Measurements from ENCODE around the gene BEAN1. TPM values are rescaled to one million over a fixed set of nuclear protein-coding genes. Genes with fewer than 3 reads are reported as not detected.

The BEAN1 gene
- polyA plus RNA-seq, 3 donors: 0.12 to 0.81 TPM; not detected in 1

- no peak overlapping the region for H2AFZ ChIP-seq (ENCODE audit: insufficient read depth, low read depth, low read length, poor library complexity, severe bottlenecking)
- no peaks in the 10 kb centered on the region for H4K20me1 ChIP-seq (ENCODE audit: insufficient read depth, low read length)
- no peaks in the 10 kb centered on the region for H3K79me2 ChIP-seq (ENCODE audit: insufficient read depth, low read length)
- peak overlapping the region in 2 of 7 donors; percentile 27 to 76 for H3K27ac Mint-ChIP-seq
- H3K36me3 ChIP-seq (replicated peaks in 1 of 2; ENCODE audit: control insufficient read depth in 1 of 2, insufficient read depth in 2 of 2, low read length in 2 of 2): no peaks in the 10 kb centered on the region
- H3K4me2 ChIP-seq (replicated peaks; ENCODE audit: extremely low read depth, low read length, poor library complexity, severe bottlenecking): no peak overlapping the region
- H3K9ac ChIP-seq (ENCODE audit: insufficient read depth, low read length, poor library complexity, severe bottlenecking): no peak overlapping the region
- peaks cover 18 to 25% (median 21%) of the 10 kb centered on the region in 3 donors for H3K27me3 Mint-ChIP-seq (ENCODE audit: low read depth in 3 of 3)
- H3K27ac ChIP-seq (ENCODE audit: low read depth in 1 of 2, low read length in 2 of 2): no peak overlapping the region
- TF ChIP-seq CTCF (IDR thresholded peaks at IDR 0.05): no peak
- H3K9me3 ChIP-seq (replicated peaks in 1 of 2; ENCODE audit: control insufficient read depth in 1 of 2, insufficient read depth in 1 of 2, low read length in 2 of 2): peaks cover 0 to 6% of the 10 kb centered on the region in 2 donors
- H3K4me3 Mint-ChIP-seq: peak overlapping the region in 1 of 2 donors; percentile 31
- DNase-seq: peak in 2 of 3 donors; percentile 5 to 21
- H3K27me3 ChIP-seq (ENCODE audit: control insufficient read depth in 2 of 2, insufficient read depth in 2 of 2, low read length in 2 of 2): peaks cover 13 to 19% of the 10 kb centered on the region in 2 donors
- no peak overlapping the region for H3K4me3 ChIP-seq (replicated peaks in 1 of 3; ENCODE audit: low read depth in 2 of 3, low read length in 3 of 3)
- H3K36me3 Mint-ChIP-seq: no peaks in the 10 kb centered on the region
- 20% methylated on average over 3 of the region's 9 CpGs for WGBS (ENCODE audit: insufficient coverage)
- peaks cover 0 to 5% of the 10 kb centered on the region in 2 donors for H3K4me1 ChIP-seq (ENCODE audit: control insufficient read depth in 1 of 2, insufficient read depth in 2 of 2, low read length in 2 of 2)
- peaks cover 21% of the 10 kb centered on the region for H3K4me1 Mint-ChIP-seq
- peaks cover 2 to 23% (median 11%) of the 10 kb centered on the region in 7 donors for H3K9me3 Mint-ChIP-seq
- intact Hi-C loops (cut with micrococcal nuclease): no loop called here
These were observed 10.0 kb upstream of the BEAN1 start for GRCh38 chr16:66416939-66417700.

- H3K36me3 Mint-ChIP-seq: no peaks in the 10 kb centered on the region
- TF ChIP-seq CTCF (IDR thresholded peaks at IDR 0.05): no peak
- Histone ChIP-seq H3K4me3 (replicated peaks in 1 of 3; ENCODE audit: low read depth in 2 of 3, low read length in 3 of 3) (no peak overlapping the region), H2AFZ (ENCODE audit: insufficient read depth, low read depth, low read length, poor library complexity, severe bottlenecking) (no peak overlapping the region), H3K9ac (ENCODE audit: insufficient read depth, low read length, poor library complexity, severe bottlenecking) (no peak overlapping the region), H3K9me3 (replicated peaks in 1 of 2; ENCODE audit: control insufficient read depth in 1 of 2, insufficient read depth in 1 of 2, low read length in 2 of 2) (no peaks in the 10 kb centered on the region), H3K4me2 (replicated peaks; ENCODE audit: extremely low read depth, low read length, poor library complexity, severe bottlenecking) (no peak overlapping the region), H4K20me1 (ENCODE audit: insufficient read depth, low read length) (no peaks in the 10 kb centered on the region), H3K4me1 (ENCODE audit: control insufficient read depth in 1 of 2, insufficient read depth in 2 of 2, low read length in 2 of 2) (peaks cover 0 to 5% of the 10 kb centered on the region in 2 donors), H3K36me3 (replicated peaks in 1 of 2; ENCODE audit: control insufficient read depth in 1 of 2, insufficient read depth in 2 of 2, low read length in 2 of 2) (no peaks in the 10 kb centered on the region), H3K27me3 (ENCODE audit: control insufficient read depth in 2 of 2, insufficient read depth in 2 of 2, low read length in 2 of 2) (peaks cover 21 to 31% of the 10 kb centered on the region in 2 donors), H3K79me2 (ENCODE audit: insufficient read depth, low read length) (no peaks in the 10 kb centered on the region), H3K27ac (ENCODE audit: low read depth in 1 of 2, low read length in 2 of 2) (no peak overlapping the region)
- H3K9me3 Mint-ChIP-seq: peaks cover 0 to 16% (median 10%) of the 10 kb centered on the region in 7 donors
- peaks cover 22% of the 10 kb centered on the region for H3K4me1 Mint-ChIP-seq
- H3K27ac Mint-ChIP-seq: peak overlapping the region in 2 of 7 donors; percentile 46 to 65
- peak overlapping the region in 1 of 2 donors; percentile 22 for H3K4me3 Mint-ChIP-seq
- peak in 1 of 3 donors; percentile 14 for DNase-seq
- intact Hi-C loops (cut with micrococcal nuclease): no loop called here
- peaks cover 25 to 34% (median 33%) of the 10 kb centered on the region in 3 donors for H3K27me3 Mint-ChIP-seq (ENCODE audit: low read depth in 3 of 3)
- 88% methylated on average over 9 of the region's 9 CpGs for WGBS (ENCODE audit: insufficient coverage)
These were observed 8.7 kb upstream of the BEAN1 start for GRCh38 chr16:66418165-66418962.
